Measurements from ENCODE around the gene FLNA.
A peak's percentile ranks its signal among the peaks of the same experiment; 100 is the strongest.
"Not testable (repeated sequence)": the region's sequence is repeated elsewhere in the genome, so short reads cannot be mapped to it uniquely, and the experiment has no call there.

FLNA gene

GRCh38 chrX:154399527-154400368 lies 25.3 kb upstream of the FLNA start:
- no peak for DNase-seq (ENCODE audit: low spot score)

- peak; percentile 80 for DNase-seq (ENCODE audit: low spot score)
Observed at GRCh38 chrX:154398668-154399526, 24.5 kb upstream of the FLNA start.

GRCh38 chrX:154397888-154398667 lies 23.6 kb upstream of the FLNA start, which contains the start of gene RPL10:
Gene RPL10, plus strand, starts transcription at chrX:154398377. Its CDS starts 143 bp downstream, at chrX:154398520.
- peak; percentile 93 for DNase-seq (ENCODE audit: low spot score)

GRCh38 chrX:154396973-154397887 lies 22.8 kb upstream of the FLNA start:
- DNase-seq (ENCODE audit: low spot score), result peak; percentile 75

GRCh38 chrX:154396363-154396762 lies 21.9 kb upstream of the FLNA start:
- DNase-seq (ENCODE audit: low spot score), result not testable (repeated sequence)

- DNase-seq (ENCODE audit: low spot score), result not testable (repeated sequence)
Observed at GRCh38 chrX:154389812-154390747, 15.6 kb upstream of the FLNA start.

- not testable (repeated sequence) for DNase-seq (ENCODE audit: low spot score)
Observed at GRCh38 chrX:154388649-154389048, 14.2 kb upstream of the FLNA start.

- not testable (repeated sequence) for DNase-seq (ENCODE audit: low spot score)
Observed at GRCh38 chrX:154388094-154388493, 13.7 kb upstream of the FLNA start.

- DNase-seq (ENCODE audit: low spot score), result no peak
Observed at GRCh38 chrX:154384284-154384892, 10.0 kb upstream of the FLNA start.

GRCh38 chrX:154383359-154384283 lies 9.2 kb upstream of the FLNA start:
- DNase-seq (ENCODE audit: low spot score), result no peak

GRCh38 chrX:154382483-154383069 lies 8.1 kb upstream of the FLNA start:
- DNase-seq (ENCODE audit: low spot score), result no peak

- DNase-seq (ENCODE audit: low spot score), result no peak
Observed at GRCh38 chrX:154381271-154381670, 6.8 kb upstream of the FLNA start.

GRCh38 chrX:154380787-154381186 lies 6.4 kb upstream of the FLNA start:
- no peak for DNase-seq (ENCODE audit: low spot score)

GRCh38 chrX:154380153-154380552 lies 5.7 kb upstream of the FLNA start:
- DNase-seq (ENCODE audit: low spot score), result no peak

GRCh38 chrX:154379569-154379951 lies 5.1 kb upstream of the FLNA start:
- no peak for DNase-seq (ENCODE audit: low spot score)

GRCh38 chrX:154378799-154379568 lies 4.5 kb upstream of the FLNA start, which contains the start of gene EMD:
Gene EMD, plus strand, starts transcription at chrX:154379295. Its CDS starts 190 bp downstream, at chrX:154379485.
- peak; percentile 96 for DNase-seq (ENCODE audit: low spot score)

Data from ecto neural progenitor cell (in vitro differentiated cells).